Suprapubic skin (tissue), 4 donors: ENCODE results near the gene SCGB1C1. TPM values are rescaled to one million over a fixed set of nuclear protein-coding genes. Genes with fewer than 3 reads are reported as not detected.

ENCODE experiments used
- DNase-seq, 2 donors: peaks; one replicate each; pipeline ENCODE4 v3.0.0-alpha.2; 2019; ENCODE audit warnings: low spot score in 2 of 2
- H3K27ac ChIP-seq: fragments of 200-600 bp; sonication (generic); one replicate; pipeline ENCODE4 v1.5.1; 2019
- H3K27me3 ChIP-seq: fragments of 200-600 bp; sonication (generic); one replicate; pipeline ENCODE4 v1.5.1; 2019
- H3K36me3 ChIP-seq: fragments of 200-600 bp; sonication (generic); one replicate; pipeline ENCODE4 v1.5.1; 2019
- H3K4me1 ChIP-seq: fragments of 200-600 bp; sonication (generic); one replicate; pipeline ENCODE4 v1.5.1; 2019
- H3K4me3 ChIP-seq: fragments of 200-600 bp; sonication (generic); one replicate; pipeline ENCODE4 v1.5.1; 2019; ENCODE audit warnings: mild to moderate bottlenecking
- H3K9me3 ChIP-seq: fragments of 200-600 bp; sonication (generic); one replicate; pipeline ENCODE4 v1.5.1; 2019
- EP300 ChIP-seq: sonication (generic); formaldehyde crosslinking; IDR thresholded peaks from one replicate; pipeline ENCODE4 v1.6.1; 2017; ENCODE audit warnings: antibody characterized with exemption
- POLR2A ChIP-seq, 2 donors: fragments of 450-650 bp; IDR thresholded peaks; one replicate each; pipeline ENCODE4 v1.6.1; 2017; ENCODE audit warnings: antibody characterized with exemption in 2 of 2, mild to moderate bottlenecking in 2 of 2, moderate library complexity in 2 of 2
- POLR2AphosphoS5 ChIP-seq, 3 donors: sonication (generic); formaldehyde crosslinking; IDR thresholded peaks; one replicate each; pipeline ENCODE4 v1.6.1; 2017; ENCODE audit warnings: antibody characterized with exemption in 3 of 3
- WGBS: methylation state at CpG from one replicate; pipeline ENCODE4 v1.1.5; 2018; 5-methylcytosine and 5-hydroxymethylcytosine counted together
- total RNA-seq, 4 donors: library from RNA; depleted of rRNA; stranded (reverse); fragments of >200 nt; gene quantifications; one replicate each; pipeline ENCODE4 v1.1.0, GENCODE V29; 2016
- TF ChIP-seq, protein P1 (sequence below), 2 donors: fragments of 200-600 bp in 1 of 2; fragments of 450-650 bp in 1 of 2; sonication (generic) in 1 of 2; IDR thresholded peaks; one replicate each; pipeline ENCODE4 v1.5.1; 2016 to 2019; ENCODE audit warnings: antibody characterized with exemption in 2 of 2, mild to moderate bottlenecking in 1 of 2, moderate library complexity in 1 of 2

SCGB1C1 gene
- total RNA-seq, 4 donors from 2014 or later, result not detected

- H3K4me1 ChIP-seq, result no peaks in the 10 kb centered on the region
- H3K36me3 ChIP-seq, result peaks cover 12% of the 10 kb centered on the region
- no peak overlapping the region for H3K4me3 ChIP-seq
- peaks cover 3% of the 10 kb centered on the region for H3K27me3 ChIP-seq
- peak; percentile 48 to 72 for DNase-seq
- TF ChIP-seq POLR2AphosphoS5 (IDR thresholded peaks at IDR 0.05), result no peak
- TF ChIP-seq, protein P1, sequence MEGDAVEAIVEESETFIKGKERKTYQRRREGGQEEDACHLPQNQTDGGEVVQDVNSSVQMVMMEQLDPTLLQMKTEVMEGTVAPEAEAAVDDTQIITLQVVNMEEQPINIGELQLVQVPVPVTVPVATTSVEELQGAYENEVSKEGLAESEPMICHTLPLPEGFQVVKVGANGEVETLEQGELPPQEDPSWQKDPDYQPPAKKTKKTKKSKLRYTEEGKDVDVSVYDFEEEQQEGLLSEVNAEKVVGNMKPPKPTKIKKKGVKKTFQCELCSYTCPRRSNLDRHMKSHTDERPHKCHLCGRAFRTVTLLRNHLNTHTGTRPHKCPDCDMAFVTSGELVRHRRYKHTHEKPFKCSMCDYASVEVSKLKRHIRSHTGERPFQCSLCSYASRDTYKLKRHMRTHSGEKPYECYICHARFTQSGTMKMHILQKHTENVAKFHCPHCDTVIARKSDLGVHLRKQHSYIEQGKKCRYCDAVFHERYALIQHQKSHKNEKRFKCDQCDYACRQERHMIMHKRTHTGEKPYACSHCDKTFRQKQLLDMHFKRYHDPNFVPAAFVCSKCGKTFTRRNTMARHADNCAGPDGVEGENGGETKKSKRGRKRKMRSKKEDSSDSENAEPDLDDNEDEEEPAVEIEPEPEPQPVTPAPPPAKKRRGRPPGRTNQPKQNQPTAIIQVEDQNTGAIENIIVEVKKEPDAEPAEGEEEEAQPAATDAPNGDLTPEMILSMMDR (IDR thresholded peaks at IDR 0.05), result no peak
- no peak for TF ChIP-seq POLR2A (IDR thresholded peaks at IDR 0.05)
- no peak for TF ChIP-seq EP300
- H3K9me3 ChIP-seq, result no peaks in the 10 kb centered on the region
- H3K27ac ChIP-seq, result no peak overlapping the region
- WGBS, result 80% methylated on average over 1 of the region's 23 CpGs
These were observed 4.2 kb downstream of the SCGB1C1 start for GRCh38 chr11:196786-197731.

GRCh38 chr11:197741-198235 is 4.9 kb downstream of the SCGB1C1 start:
- H3K4me3 ChIP-seq, result no peak overlapping the region
- H3K27ac ChIP-seq, result no peak overlapping the region
- H3K36me3 ChIP-seq, result peaks cover 13% of the 10 kb centered on the region
- WGBS, result 85% methylated on average over 9 of the region's 9 CpGs
- no peaks in the 10 kb centered on the region for H3K4me1 ChIP-seq
- TF ChIP-seq, protein P1 (IDR thresholded peaks at IDR 0.05), result no peak
- TF ChIP-seq EP300 (no peak), POLR2A (IDR thresholded peaks at IDR 0.05) (no peak), POLR2AphosphoS5 (IDR thresholded peaks at IDR 0.05) (no peak)
- peaks cover 3% of the 10 kb centered on the region for H3K27me3 ChIP-seq
- DNase-seq, result peak; percentile 47 to 70
- no peaks in the 10 kb centered on the region for H3K9me3 ChIP-seq

- no peak for TF ChIP-seq POLR2A (IDR thresholded peaks at IDR 0.05)
- TF ChIP-seq, protein P1 (IDR thresholded peaks at IDR 0.05), result no peak
- TF ChIP-seq EP300, result no peak
- no peak for TF ChIP-seq POLR2AphosphoS5 (IDR thresholded peaks at IDR 0.05)
- H3K4me1 ChIP-seq, result peaks cover 5% of the 10 kb centered on the region
- H3K27ac ChIP-seq, result no peak overlapping the region
- peaks cover 3% of the 10 kb centered on the region for H3K27me3 ChIP-seq
- H3K36me3 ChIP-seq, result peaks cover 18% of the 10 kb centered on the region
- DNase-seq, result peak in 1 of 2 donors; percentile 54
- no peak overlapping the region for H3K4me3 ChIP-seq
- no peaks in the 10 kb centered on the region for H3K9me3 ChIP-seq
- WGBS, result 89% methylated on average over 13 of the region's 21 CpGs
These were observed 5.4 kb downstream of the SCGB1C1 start for GRCh38 chr11:198236-198806.

GRCh38 chr11:199004-199581 is 6.2 kb downstream of the SCGB1C1 start:
- Histone ChIP-seq H3K4me3 (no peak overlapping the region), H3K27ac (no peak overlapping the region), H3K9me3 (no peaks in the 10 kb centered on the region), H3K4me1 (peaks cover 13% of the 10 kb centered on the region), H3K27me3 (no peaks in the 10 kb centered on the region), H3K36me3 (peaks cover 26% of the 10 kb centered on the region)
- 78% methylated on average over 10 of the region's 13 CpGs for WGBS
- DNase-seq, result peak; percentile 52 to 67
- TF ChIP-seq POLR2AphosphoS5 (IDR thresholded peaks at IDR 0.05) (no peak), POLR2A (IDR thresholded peaks at IDR 0.05) (no peak)
- TF ChIP-seq, protein P1 (IDR thresholded peaks at IDR 0.05), result no peak
